ENCODE data around the gene PEAK3. TPM values are rescaled to one million over a fixed set of nuclear protein-coding genes. Genes with fewer than 3 reads are reported as not detected.

The PEAK3 gene
- total and polyA plus RNA-seq, 10 of the 15 experiments (the other 5 are each of a cell fraction or from before 2014, with no cell fraction given), result 0.03 to 0.10 (median 0.05) TPM; not detected in 7

GRCh38 chr19:2289714-2290435 lies 7.9 kb upstream of the PEAK3 start (continued):
- TF ChIP-seq ESRRA (IDR thresholded peaks at IDR 0.05; ENCODE audit: low read length) (no peak), TCF12 (IDR thresholded peaks at IDR 0.05; ENCODE audit: low read depth, low read length) (0 out of 2 replicates have a peak, but pooled peaks have one; percentile 19), ZNF592 (IDR thresholded peaks at IDR 0.05) (0 out of 2 replicates have a peak, but pooled peaks have one; percentile 12), TARDBP (IDR thresholded peaks at IDR 0.05; ENCODE audit: borderline replicate concordance) (no peak; the same call in 1 of the 2 replicates), SP1 (IDR thresholded peaks at IDR 0.05; ENCODE audit: low read depth, low read length) (peak; percentile 40), ATF2 (IDR thresholded peaks at IDR 0.05; ENCODE audit: low read length) (no peak), STAT1 (conservative IDR thresholded peaks at IDR 0.05) (no peak), MXI1 (IDR thresholded peaks at IDR 0.05; ENCODE audit: low read depth, low read length) (peak; percentile 18; the same call in 1 of the 2 replicates), RBBP5 (conservative IDR thresholded peaks at IDR 0.05) (no peak), EGR1 (IDR thresholded peaks at IDR 0.05; ENCODE audit: borderline replicate concordance in 1 of 2, low read depth in 2 of 2, low read length in 2 of 2) (no peak; a peak in 1 of 3 replicates), FOS (IDR thresholded peaks at IDR 0.05; ENCODE audit: borderline replicate concordance, extremely low read depth, insufficient read length) (no peak), BCL11A (IDR thresholded peaks at IDR 0.05; ENCODE audit: low read depth, low read length) (no peak; the same call in 1 of the 2 replicates), MTA3 (IDR thresholded peaks at IDR 0.05; ENCODE audit: borderline replicate concordance, low read length) (no peak), ASH2L (IDR thresholded peaks at IDR 0.05; ENCODE audit: borderline replicate concordance, low read depth) (no peak), IKZF2 (IDR thresholded peaks at IDR 0.05) (peak; percentile 60 to 69), ZNF217 (IDR thresholded peaks at IDR 0.05) (no peak), CHD1 (IDR thresholded peaks at IDR 0.05; ENCODE audit: low read depth, low read length) (no peak), NFYB (IDR thresholded peaks at IDR 0.05; ENCODE audit: insufficient read depth, low read depth, low read length) (no peak), ZZZ3 (IDR thresholded peaks at IDR 0.05; ENCODE audit: control insufficient read depth, insufficient read length, low read depth) (no peak), IRF5 (IDR thresholded peaks at IDR 0.05; ENCODE audit: borderline replicate concordance) (no peak), HDAC2 (IDR thresholded peaks at IDR 0.05) (0 out of 2 replicates have a peak, but pooled peaks have one; percentile 37), POU2F2 (IDR thresholded peaks at IDR 0.05; ENCODE audit: borderline replicate concordance, low read depth, low read length) (peak; percentile 45; the same call in 1 of the 3 replicates), NRF1 (conservative IDR thresholded peaks at IDR 0.05; ENCODE audit: low read depth, low read length) (no peak), BHLHE40 (IDR thresholded peaks at IDR 0.05; ENCODE audit: borderline replicate concordance in 1 of 2, low read depth in 2 of 2, low read length in 1 of 2) (peak; percentile 64 to 78; a peak in 3 of 4 replicates)
